ENCODE measurements around the gene SLC18A3. TPM values are rescaled to one million over a fixed set of nuclear protein-coding genes. Genes with fewer than 3 reads are reported as not detected.

The SLC18A3 gene
- total and polyA plus RNA-seq, 3 donors from 2014 or later = not detected

- no peaks in the 10 kb centered on the region for H3K27me3 ChIP-seq
- TF ChIP-seq POLR2A (IDR thresholded peaks at IDR 0.05) (no peak), CTCF (IDR thresholded peaks at IDR 0.05) (no peak)
- WGBS, 2 donors = 64 to 67% methylated on average over 5 to 10 of the region's 10 CpGs
- H3K4me3 ChIP-seq = no peak overlapping the region
- intact Hi-C loops (cut with DNase I; ENCODE audit: low total_unique reads) = no loop called here
- H3K27ac ChIP-seq = no peak overlapping the region
- DNase-seq = no peak
- no peaks in the 10 kb centered on the region for H3K4me1 ChIP-seq
- H3K36me3 ChIP-seq (ENCODE audit: low read depth, missing control alignments) = no peaks in the 10 kb centered on the region
- H3K9me3 ChIP-seq = no peaks in the 10 kb centered on the region
These were observed 15.0 kb upstream of the SLC18A3 start for GRCh38 chr10:49595003-49595712.

- no peaks in the 10 kb centered on the region for H3K9me3 ChIP-seq
- H3K4me3 ChIP-seq = no peak overlapping the region
- H3K4me1 ChIP-seq = no peaks in the 10 kb centered on the region
- H3K27ac ChIP-seq = no peak overlapping the region
- no peaks in the 10 kb centered on the region for H3K27me3 ChIP-seq
- intact Hi-C loops (cut with DNase I; ENCODE audit: low total_unique reads) = no loop called here
- no peaks in the 10 kb centered on the region for H3K36me3 ChIP-seq (ENCODE audit: low read depth, missing control alignments)
- no peak for DNase-seq
- TF ChIP-seq CTCF (IDR thresholded peaks at IDR 0.05) (no peak), POLR2A (IDR thresholded peaks at IDR 0.05) (no peak)
- 78% methylated on average over 13 of the region's 13 CpGs for WGBS, 2 donors
These were observed 14.2 kb upstream of the SLC18A3 start for GRCh38 chr10:49595713-49596492.

- DNase-seq = no peak
- H3K27me3 ChIP-seq = no peaks in the 10 kb centered on the region
- no peaks in the 10 kb centered on the region for H3K9me3 ChIP-seq
- H3K4me3 ChIP-seq = no peak overlapping the region
- no peaks in the 10 kb centered on the region for H3K36me3 ChIP-seq (ENCODE audit: low read depth, missing control alignments)
- no peak overlapping the region for H3K27ac ChIP-seq
- no peak for TF ChIP-seq POLR2A (IDR thresholded peaks at IDR 0.05)
- no peak for TF ChIP-seq CTCF (IDR thresholded peaks at IDR 0.05)
- WGBS, 2 donors = 46 to 48% methylated on average over 3 of the region's 3 CpGs
- H3K4me1 ChIP-seq = no peaks in the 10 kb centered on the region
- intact Hi-C loops (cut with DNase I; ENCODE audit: low total_unique reads) = no loop called here
These were observed 13.7 kb upstream of the SLC18A3 start for GRCh38 chr10:49596493-49596809.

GRCh38 chr10:49596836-49597235, 13.3 kb upstream of the SLC18A3 start:
- no peaks in the 10 kb centered on the region for H3K27me3 ChIP-seq
- H3K27ac ChIP-seq = no peak overlapping the region
- TF ChIP-seq POLR2A (IDR thresholded peaks at IDR 0.05) (no peak), CTCF (IDR thresholded peaks at IDR 0.05) (no peak)
- intact Hi-C loops (cut with DNase I; ENCODE audit: low total_unique reads) = no loop called here
- 67 to 69% methylated on average over 3 of the region's 3 CpGs for WGBS, 2 donors
- DNase-seq = no peak
- no peaks in the 10 kb centered on the region for H3K9me3 ChIP-seq
- no peaks in the 10 kb centered on the region for H3K4me1 ChIP-seq
- no peaks in the 10 kb centered on the region for H3K36me3 ChIP-seq (ENCODE audit: low read depth, missing control alignments)
- H3K4me3 ChIP-seq = no peak overlapping the region

All from testis (tissue), 3 donors.